Activated naive CD8-positive, alpha-beta T cell treated with anti-CD3 and anti-CD28 coated beads for 36 hours (primary cell): ENCODE data around the gene AKAP11. TPM values are rescaled to one million over a fixed set of nuclear protein-coding genes. Genes with fewer than 3 reads are reported as not detected.
A peak's percentile ranks its signal among the peaks of the same experiment; 100 is the strongest.

ENCODE experiments used
- DNase-seq: peaks from one replicate; pipeline ENCODE4 v3.0.0; 2021
- H3K27ac Mint-ChIP-seq: one replicate; pipeline ENCODE4 v1.8.0; 2022; ENCODE audit warnings: mild to moderate bottlenecking, moderate library complexity, mixed read lengths
- H3K27me3 Mint-ChIP-seq: one replicate; pipeline ENCODE4 v1.8.0; 2022; ENCODE audit warnings: mild to moderate bottlenecking, mixed read lengths
- H3K36me3 Mint-ChIP-seq: one replicate; pipeline ENCODE4 v1.8.0; 2021; ENCODE audit warnings: mild to moderate bottlenecking, mixed read lengths
- H3K4me1 Mint-ChIP-seq: one replicate; pipeline ENCODE4 v1.8.0; 2021; ENCODE audit warnings: mixed read lengths
- H3K4me3 Mint-ChIP-seq: one replicate; pipeline ENCODE4 v1.8.0; 2022; ENCODE audit warnings: mild to moderate bottlenecking, moderate library complexity, mixed read lengths
- H3K9me3 Mint-ChIP-seq: one replicate; pipeline ENCODE4 v1.8.0; 2022; ENCODE audit warnings: mixed read lengths
- total RNA-seq, 2 experiments: library from RNA; stranded (reverse); gene quantifications; one replicate each; pipeline ENCODE4 v1.2.3, GENCODE V29; 2021

The AKAP11 gene
- total RNA-seq, 2 experiments from 2014 or later = 37.7 to 38.0 TPM

- no peak for DNase-seq
- Mint-ChIP-seq H3K9me3 (no peaks in the 10 kb centered on the region), H3K27ac (no peak overlapping the region), H3K4me1 (peaks cover 7% of the 10 kb centered on the region), H3K27me3 (no peaks in the 10 kb centered on the region), H3K4me3 (no peak overlapping the region), H3K36me3 (peaks cover 71% of the 10 kb centered on the region)
These were observed 26.4 kb downstream of the AKAP11 start for GRCh38 chr13:42298392-42298791.

- Mint-ChIP-seq H3K36me3 (peaks cover 79% of the 10 kb centered on the region), H3K27me3 (no peaks in the 10 kb centered on the region), H3K4me3 (no peak overlapping the region), H3K9me3 (no peaks in the 10 kb centered on the region), H3K4me1 (peaks cover 20% of the 10 kb centered on the region), H3K27ac (no peak overlapping the region)
- DNase-seq = no peak
These were observed 33.6 kb downstream of the AKAP11 start for GRCh38 chr13:42305503-42305902.

GRCh38 chr13:42307461-42307860, 35.5 kb downstream of the AKAP11 start:
- DNase-seq = no peak
- no peak overlapping the region for H3K27ac Mint-ChIP-seq
- H3K27me3 Mint-ChIP-seq = no peaks in the 10 kb centered on the region
- peaks cover 28% of the 10 kb centered on the region for H3K4me1 Mint-ChIP-seq
- peaks cover 69% of the 10 kb centered on the region for H3K36me3 Mint-ChIP-seq
- no peaks in the 10 kb centered on the region for H3K9me3 Mint-ChIP-seq
- no peak overlapping the region for H3K4me3 Mint-ChIP-seq

- DNase-seq = no peak
- Mint-ChIP-seq H3K9me3 (no peaks in the 10 kb centered on the region), H3K36me3 (peaks cover 46% of the 10 kb centered on the region), H3K4me1 (peaks cover 26% of the 10 kb centered on the region), H3K4me3 (no peak overlapping the region), H3K27ac (no peak overlapping the region), H3K27me3 (no peaks in the 10 kb centered on the region)
These were observed 41.0 kb downstream of the AKAP11 start for GRCh38 chr13:42312817-42313431.

GRCh38 chr13:42318570-42318969, 46.6 kb downstream of the AKAP11 start:
- H3K27me3 Mint-ChIP-seq = no peaks in the 10 kb centered on the region
- peaks cover 43% of the 10 kb centered on the region for H3K36me3 Mint-ChIP-seq
- H3K4me3 Mint-ChIP-seq = no peak overlapping the region
- H3K4me1 Mint-ChIP-seq = peaks cover 22% of the 10 kb centered on the region
- no peak overlapping the region for H3K27ac Mint-ChIP-seq
- no peak for DNase-seq
- no peaks in the 10 kb centered on the region for H3K9me3 Mint-ChIP-seq

GRCh38 chr13:42320375-42320787, 48.4 kb downstream of the AKAP11 start:
- H3K9me3 Mint-ChIP-seq = no peaks in the 10 kb centered on the region
- peak overlapping the region; percentile 64 for H3K27ac Mint-ChIP-seq
- H3K4me1 Mint-ChIP-seq = peaks cover 22% of the 10 kb centered on the region
- H3K36me3 Mint-ChIP-seq = peaks cover 39% of the 10 kb centered on the region
- no peaks in the 10 kb centered on the region for H3K27me3 Mint-ChIP-seq
- no peak overlapping the region for H3K4me3 Mint-ChIP-seq
- DNase-seq = no peak

- no peak for DNase-seq
- Mint-ChIP-seq H3K36me3 (peaks cover 45% of the 10 kb centered on the region), H3K9me3 (peaks cover 8% of the 10 kb centered on the region), H3K4me1 (peaks cover 35% of the 10 kb centered on the region), H3K27ac (no peak overlapping the region), H3K4me3 (no peak overlapping the region), H3K27me3 (no peaks in the 10 kb centered on the region)
These were observed 50.9 kb downstream of the AKAP11 start for GRCh38 chr13:42322806-42323205.

GRCh38 chr13:42324704-42325103, 52.8 kb downstream of the AKAP11 start:
- no peak for DNase-seq
- Mint-ChIP-seq H3K4me1 (peaks cover 41% of the 10 kb centered on the region), H3K27ac (no peak overlapping the region), H3K27me3 (no peaks in the 10 kb centered on the region), H3K4me3 (no peak overlapping the region), H3K9me3 (peaks cover 12% of the 10 kb centered on the region), H3K36me3 (peaks cover 42% of the 10 kb centered on the region)

- H3K27ac Mint-ChIP-seq = peak overlapping the region; percentile 78
These were observed 55.8 kb downstream of the AKAP11 start for GRCh38 chr13:42327725-42328124.

GRCh38 chr13:42328672-42329071, 56.7 kb downstream of the AKAP11 start:
- DNase-seq = peak; percentile 25
- peaks cover 16% of the 10 kb centered on the region for H3K9me3 Mint-ChIP-seq
- H3K4me3 Mint-ChIP-seq = peak overlapping the region; percentile 50

More at GRCh38 chr13:42327725-42328124, 55.8 kb downstream of the AKAP11 start:
- peaks cover 16% of the 10 kb centered on the region for H3K9me3 Mint-ChIP-seq
- no peaks in the 10 kb centered on the region for H3K27me3 Mint-ChIP-seq
- H3K36me3 Mint-ChIP-seq = peaks cover 43% of the 10 kb centered on the region
- H3K4me3 Mint-ChIP-seq = peak overlapping the region; percentile 40
- DNase-seq = no peak
- peaks cover 40% of the 10 kb centered on the region for H3K4me1 Mint-ChIP-seq

GRCh38 chr13:42329239-42329638, 57.3 kb downstream of the AKAP11 start:
- no peak for DNase-seq
- H3K27ac Mint-ChIP-seq = peak overlapping the region; percentile 91
- H3K4me1 Mint-ChIP-seq = peaks cover 46% of the 10 kb centered on the region
- H3K4me3 Mint-ChIP-seq = no peak overlapping the region
- peaks cover 16% of the 10 kb centered on the region for H3K9me3 Mint-ChIP-seq
- no peaks in the 10 kb centered on the region for H3K27me3 Mint-ChIP-seq
- peaks cover 34% of the 10 kb centered on the region for H3K36me3 Mint-ChIP-seq

More at GRCh38 chr13:42328672-42329071, 56.7 kb downstream of the AKAP11 start:
- H3K27ac Mint-ChIP-seq = peak overlapping the region; percentile 91
- H3K4me1 Mint-ChIP-seq = peaks cover 41% of the 10 kb centered on the region
- no peaks in the 10 kb centered on the region for H3K27me3 Mint-ChIP-seq
- H3K36me3 Mint-ChIP-seq = peaks cover 37% of the 10 kb centered on the region

GRCh38 chr13:42331009-42331408, 59.1 kb downstream of the AKAP11 start:
- Mint-ChIP-seq H3K27me3 (no peaks in the 10 kb centered on the region), H3K4me3 (no peak overlapping the region), H3K9me3 (peaks cover 16% of the 10 kb centered on the region), H3K36me3 (peaks cover 34% of the 10 kb centered on the region), H3K4me1 (peaks cover 52% of the 10 kb centered on the region), H3K27ac (no peak overlapping the region)
- DNase-seq = no peak

- peaks cover 8% of the 10 kb centered on the region for H3K9me3 Mint-ChIP-seq
- peaks cover 50% of the 10 kb centered on the region for H3K4me1 Mint-ChIP-seq
- DNase-seq = no peak
- H3K27ac Mint-ChIP-seq = no peak overlapping the region
- H3K36me3 Mint-ChIP-seq = peaks cover 20% of the 10 kb centered on the region
- no peaks in the 10 kb centered on the region for H3K27me3 Mint-ChIP-seq
- H3K4me3 Mint-ChIP-seq = no peak overlapping the region
These were observed 61.8 kb downstream of the AKAP11 start for GRCh38 chr13:42333613-42334328.

- DNase-seq = no peak
- H3K36me3 Mint-ChIP-seq = peaks cover 18% of the 10 kb centered on the region
- H3K27me3 Mint-ChIP-seq = no peaks in the 10 kb centered on the region
- H3K9me3 Mint-ChIP-seq = peaks cover 6% of the 10 kb centered on the region
- H3K4me3 Mint-ChIP-seq = no peak overlapping the region
- H3K27ac Mint-ChIP-seq = peak overlapping the region; percentile 85
- peaks cover 45% of the 10 kb centered on the region for H3K4me1 Mint-ChIP-seq
These were observed 62.4 kb downstream of the AKAP11 start for GRCh38 chr13:42334329-42334706.

- Mint-ChIP-seq H3K27ac (peak overlapping the region; percentile 78), H3K4me1 (peaks cover 42% of the 10 kb centered on the region), H3K27me3 (no peaks in the 10 kb centered on the region), H3K36me3 (no peaks in the 10 kb centered on the region), H3K9me3 (no peaks in the 10 kb centered on the region), H3K4me3 (no peak overlapping the region)
- DNase-seq = no peak
These were observed 66.1 kb downstream of the AKAP11 start for GRCh38 chr13:42337808-42338600.
